Transverse colon (tissue), 4 donors: ENCODE results near the gene APIP. TPM values are rescaled to one million over a fixed set of nuclear protein-coding genes. Genes with fewer than 3 reads are reported as not detected.
"Not testable (repeated sequence)": the region's sequence is repeated elsewhere in the genome, so short reads cannot be mapped to it uniquely, and the experiment has no call there.

ENCODE experiments used
- DNase-seq: peaks from one replicate; pipeline ENCODE4 v3.0.0-alpha.2; 2019
- H3K27ac ChIP-seq, 4 donors: fragments of 200-600 bp; sonication (generic); 2 replicates each; pipeline ENCODE4 v1.5.1; 2016 to 2018; ENCODE audit warnings: inconsistent platforms in 4 of 4
- H3K27me3 ChIP-seq: fragments of 200-600 bp; sonication (generic); 2 replicates; pipeline ENCODE4 v1.5.1; 2017; ENCODE audit warnings: inconsistent platforms
- H3K36me3 ChIP-seq, 4 donors: fragments of 200-600 bp; sonication (generic); 2 replicates each; pipeline ENCODE4 v1.5.1; 2017 to 2019; ENCODE audit warnings: inconsistent platforms in 4 of 4
- H3K4me1 ChIP-seq, 4 donors: fragments of 200-600 bp; sonication (generic); 2 replicates each; pipeline ENCODE4 v1.5.1; 2017 to 2020; ENCODE audit warnings: inconsistent platforms in 4 of 4
- H3K4me3 ChIP-seq, 4 donors: fragments of 200-600 bp; sonication (generic); 1 replicate in 1 of 4; 2 replicates in 3 of 4; pipeline versions ENCODE4 v1.5.1 to v1.6.1; 2017 to 2019; ENCODE audit warnings: inconsistent platforms in 4 of 4
- H3K9me3 ChIP-seq, 2 donors: fragments of 200-600 bp; sonication (generic); 2 replicates each; pipeline ENCODE4 v1.5.1; 2017 to 2019; ENCODE audit warnings: inconsistent platforms in 2 of 2
- EP300 ChIP-seq: sonication (generic); formaldehyde crosslinking; IDR thresholded peaks from one replicate; pipeline ENCODE4 v1.6.1; 2017; ENCODE audit warnings: antibody characterized with exemption, low read depth
- POLR2A ChIP-seq: fragments of 450-650 bp; IDR thresholded peaks from one replicate; pipeline ENCODE4 v1.6.1; 2016; ENCODE audit warnings: antibody characterized with exemption, mild to moderate bottlenecking, moderate library complexity
- POLR2AphosphoS5 ChIP-seq, 3 donors: sonication (generic); formaldehyde crosslinking; IDR thresholded peaks; one replicate each; pipeline ENCODE4 v1.6.1; 2016; ENCODE audit warnings: antibody characterized with exemption in 3 of 3
- whole genome bisulfite sequencing, 2 donors: methylation state at CpG; one replicate each; pipeline ENCODE4 v1.1.5; 2018; ENCODE audit warnings: low coverage in 1 of 2; 5-methylcytosine and 5-hydroxymethylcytosine counted together
- in situ Hi-C, 4 donors: fragments of 200-750 bp; cut with MboI; loops; one replicate each; pipeline versions ENCODE4 v1.15.0 to v1.15.1; 2017; ENCODE audit warnings: low sequenced_read_pairs in 3 of 4, low pct_ligation_motif_present in 1 of 4, low pct_unique_long_range_greater_than_20kb in 1 of 4
- intact Hi-C: fragments of 100-400 bp; cut with DNase I; formaldehyde crosslinking; loops from one replicate; pipeline ENCODE4 v1.15.1; 2023; ENCODE audit warnings: low total_unique reads
- total RNA-seq, 4 donors: library from RNA; depleted of rRNA; stranded (reverse); fragments of >200 nt; gene quantifications; one replicate each; pipeline ENCODE4 v1.1.0, GENCODE V29; 2016
- TF ChIP-seq, protein P1 (sequence below), 5 experiments: fragments of 200-600 bp in 3 of 5; fragments of 450-650 bp in 2 of 5; sonication (generic) in 3 of 5; IDR thresholded peaks; 1 replicate in 2 of 5; 2 replicates in 3 of 5; pipeline ENCODE4 v1.5.1; 2016 to 2017; ENCODE audit warnings: antibody characterized with exemption in 5 of 5, inconsistent platforms in 3 of 5, mild to moderate bottlenecking in 2 of 5, moderate library complexity in 1 of 5

Gene APIP
- total RNA-seq, 4 donors from 2014 or later: 9.2 to 44.3 (median 14.6) TPM

DNA sequence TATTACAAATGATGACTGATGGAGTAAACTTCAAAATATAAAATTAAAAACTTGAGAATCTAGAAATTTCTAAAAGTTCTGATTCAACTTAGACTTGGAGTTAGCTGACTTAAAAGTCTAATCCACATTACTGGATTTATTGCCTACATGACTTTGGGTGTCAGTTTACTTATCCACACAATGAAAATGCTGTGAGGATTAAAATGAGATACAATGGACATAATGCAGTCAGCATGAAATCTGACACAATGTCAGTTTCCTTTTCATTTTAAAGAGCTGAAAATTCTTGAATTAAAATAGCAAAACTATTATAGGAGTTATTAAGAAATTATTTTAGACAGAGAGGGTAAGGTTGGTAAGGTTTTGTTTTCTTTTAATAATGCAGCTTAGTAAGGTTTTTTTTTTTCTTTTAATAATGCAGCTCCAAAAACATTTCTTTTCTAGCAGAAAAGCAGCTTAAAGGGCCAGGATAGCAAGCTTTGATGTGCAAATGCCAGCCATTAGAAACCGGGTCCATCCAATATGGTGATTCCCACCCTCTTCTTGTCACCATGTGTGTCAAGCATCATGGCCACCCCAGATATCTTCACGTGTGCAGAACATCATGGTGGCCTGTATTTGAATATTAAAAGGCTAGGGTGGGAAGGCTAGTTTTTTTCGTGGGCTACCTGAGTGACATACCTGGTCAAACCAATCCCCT lies 18.9 kb downstream of the APIP start:
- TF ChIP-seq, protein P1, sequence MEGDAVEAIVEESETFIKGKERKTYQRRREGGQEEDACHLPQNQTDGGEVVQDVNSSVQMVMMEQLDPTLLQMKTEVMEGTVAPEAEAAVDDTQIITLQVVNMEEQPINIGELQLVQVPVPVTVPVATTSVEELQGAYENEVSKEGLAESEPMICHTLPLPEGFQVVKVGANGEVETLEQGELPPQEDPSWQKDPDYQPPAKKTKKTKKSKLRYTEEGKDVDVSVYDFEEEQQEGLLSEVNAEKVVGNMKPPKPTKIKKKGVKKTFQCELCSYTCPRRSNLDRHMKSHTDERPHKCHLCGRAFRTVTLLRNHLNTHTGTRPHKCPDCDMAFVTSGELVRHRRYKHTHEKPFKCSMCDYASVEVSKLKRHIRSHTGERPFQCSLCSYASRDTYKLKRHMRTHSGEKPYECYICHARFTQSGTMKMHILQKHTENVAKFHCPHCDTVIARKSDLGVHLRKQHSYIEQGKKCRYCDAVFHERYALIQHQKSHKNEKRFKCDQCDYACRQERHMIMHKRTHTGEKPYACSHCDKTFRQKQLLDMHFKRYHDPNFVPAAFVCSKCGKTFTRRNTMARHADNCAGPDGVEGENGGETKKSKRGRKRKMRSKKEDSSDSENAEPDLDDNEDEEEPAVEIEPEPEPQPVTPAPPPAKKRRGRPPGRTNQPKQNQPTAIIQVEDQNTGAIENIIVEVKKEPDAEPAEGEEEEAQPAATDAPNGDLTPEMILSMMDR (IDR thresholded peaks at IDR 0.05): no peak
- no peak for TF ChIP-seq POLR2A
- TF ChIP-seq EP300: no peak
- no peak for TF ChIP-seq POLR2AphosphoS5 (IDR thresholded peaks at IDR 0.05)
- 86 to 100% methylated on average over 1 to 3 of the region's 3 CpGs for WGBS, 2 donors
- in situ Hi-C loops: loop anchor here in 3 of 4 donors (10.0 to 25.0 kb wide), 3 partner anchors 310 to 383 kb away; partner anchors contain the start of gene ELF5 (in 1 of the 3)
- peaks cover 29 to 38% of the 10 kb centered on the region in 2 donors for H3K9me3 ChIP-seq
- no peak overlapping the region for H3K4me3 ChIP-seq
- H3K27ac ChIP-seq: no peak overlapping the region
- no peaks in the 10 kb centered on the region for H3K4me1 ChIP-seq
- no peaks in the 10 kb centered on the region for H3K36me3 ChIP-seq
- no peak for DNase-seq
- intact Hi-C loops: no loop called here
- no peaks in the 10 kb centered on the region for H3K27me3 ChIP-seq

DNA sequence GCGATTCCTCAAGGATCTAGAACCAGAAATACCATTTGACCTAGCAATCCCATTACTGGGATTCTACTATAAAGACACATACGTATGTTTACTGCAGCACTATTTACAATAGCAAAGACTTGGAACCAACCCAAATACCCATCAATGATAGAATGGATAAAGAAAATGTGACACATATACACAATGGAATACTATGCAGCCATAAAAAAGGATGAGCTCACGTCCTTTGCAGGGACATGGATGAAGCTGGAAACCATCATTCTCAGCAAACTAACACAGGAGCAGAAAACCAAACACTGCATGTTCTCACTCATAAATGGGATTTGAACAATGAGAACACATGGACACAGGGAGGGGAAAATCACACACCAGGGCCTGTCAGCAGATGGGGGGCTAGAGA lies 20.0 kb downstream of the APIP start:
- H3K27ac ChIP-seq, H3K4me3 ChIP-seq, DNase-seq, H3K27me3 ChIP-seq, intact Hi-C loops, H3K4me1 ChIP-seq, H3K36me3 ChIP-seq: not testable (repeated sequence)
- WGBS, 2 donors: 95 to 100% methylated on average over 2 to 3 of the region's 3 CpGs
- in situ Hi-C loops: loop anchor here in 3 of 4 donors (10.0 to 25.0 kb wide), 3 partner anchors 309 to 381 kb away; partner anchors contain the start of gene ELF5 (in 1 of the 3)
- H3K9me3 ChIP-seq: peaks cover 24 to 33% of the 10 kb centered on the region in 2 donors

DNA sequence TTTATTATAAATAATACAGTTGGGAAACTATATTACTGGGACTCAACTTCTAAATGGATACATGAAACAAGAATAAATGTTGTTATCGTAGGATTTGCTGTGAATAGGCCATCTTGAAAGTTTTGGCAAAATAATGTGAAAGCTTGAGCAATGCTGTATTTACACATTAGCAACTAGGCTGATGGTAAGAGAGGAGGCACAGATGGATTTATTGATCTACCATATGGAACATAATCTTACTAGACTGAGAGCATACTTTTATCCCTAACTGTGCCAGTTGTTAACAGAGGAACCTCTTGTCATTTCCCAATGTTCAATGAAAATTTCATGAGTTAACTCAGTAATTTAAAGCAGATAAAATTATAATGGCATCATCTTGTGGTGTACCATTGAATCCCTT lies 22.8 kb downstream of the APIP start:
- DNase-seq: no peak
- Histone ChIP-seq H3K4me3 (no peak overlapping the region), H3K9me3 (peaks cover 0 to 9% of the 10 kb centered on the region in 2 donors), H3K27me3 (no peaks in the 10 kb centered on the region), H3K27ac (no peak overlapping the region), H3K36me3 (no peaks in the 10 kb centered on the region), H3K4me1 (peaks cover 0 to 11% (median 4%) of the 10 kb centered on the region in 4 donors)
- intact Hi-C loops (no loop called here), in situ Hi-C loops (loop anchor here in 3 of 4 donors (10.0 to 25.0 kb wide), 3 partner anchors 306 to 379 kb away; partner anchors contain the start of gene ELF5 (in 1 of the 3))
- TF ChIP-seq, protein P1 (IDR thresholded peaks at IDR 0.05): no peak
- TF ChIP-seq POLR2AphosphoS5 (IDR thresholded peaks at IDR 0.05) (no peak), POLR2A (no peak), EP300 (no peak)
- WGBS, 2 donors: 94 to 100% methylated on average over 1 of the region's 1 CpG

DNA sequence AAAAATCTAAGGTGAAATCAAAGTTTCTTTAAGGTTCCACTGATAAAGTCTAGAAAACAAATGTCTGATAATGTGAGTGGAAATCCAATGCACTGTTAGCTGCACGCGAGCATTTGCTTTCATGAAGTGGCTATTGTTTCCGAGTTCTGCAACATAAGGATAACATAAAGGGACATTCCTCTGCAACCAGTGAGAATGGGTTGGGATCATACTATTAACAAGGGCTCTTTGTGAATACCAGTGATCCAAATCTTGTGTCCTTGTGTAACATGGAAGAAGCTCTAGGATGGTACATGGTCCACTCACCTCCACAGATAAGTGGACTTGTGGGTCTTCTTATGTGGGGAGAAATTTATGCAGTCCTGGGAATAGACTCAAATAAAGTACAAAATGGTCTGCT lies 24.6 kb downstream of the APIP start:
- no peak for DNase-seq
- Histone ChIP-seq H3K27me3 (no peaks in the 10 kb centered on the region), H3K9me3 (no peaks in the 10 kb centered on the region), H3K4me3 (no peak overlapping the region), H3K4me1 (peaks cover 0 to 20% (median 5%) of the 10 kb centered on the region in 4 donors), H3K27ac (no peak overlapping the region), H3K36me3 (no peaks in the 10 kb centered on the region)
- in situ Hi-C loops: loop anchor here in 3 of 4 donors (10.0 to 25.0 kb wide), 3 partner anchors 304 to 377 kb away; partner anchors contain the start of gene ELF5 (in 1 of the 3)
- TF ChIP-seq POLR2AphosphoS5 (IDR thresholded peaks at IDR 0.05) (no peak), POLR2A (no peak), EP300 (no peak)
- TF ChIP-seq, protein P1 (IDR thresholded peaks at IDR 0.05): no peak
- 71% methylated on average over 3 of the region's 3 CpGs; no CpG with 5 or more reads in 1 of the 2 donors for WGBS, 2 donors
- intact Hi-C loops: no loop called here
